Activated CD4-positive, alpha-beta T cell treated with anti-CD3 and anti-CD28 coated beads for 24 hours (primary cell): ENCODE data around the gene ALDH3A2.
"Not testable (repeated sequence)": the region's sequence is repeated elsewhere in the genome, so short reads cannot be mapped to it uniquely, and the experiment has no call there.

Experiments used
- DNase-seq, 2 donors: peaks; one replicate each; pipeline ENCODE4 v3.0.0-alpha.2; 2020; ENCODE audit warnings: low read depth in 2 of 2

ALDH3A2 gene

DNA sequence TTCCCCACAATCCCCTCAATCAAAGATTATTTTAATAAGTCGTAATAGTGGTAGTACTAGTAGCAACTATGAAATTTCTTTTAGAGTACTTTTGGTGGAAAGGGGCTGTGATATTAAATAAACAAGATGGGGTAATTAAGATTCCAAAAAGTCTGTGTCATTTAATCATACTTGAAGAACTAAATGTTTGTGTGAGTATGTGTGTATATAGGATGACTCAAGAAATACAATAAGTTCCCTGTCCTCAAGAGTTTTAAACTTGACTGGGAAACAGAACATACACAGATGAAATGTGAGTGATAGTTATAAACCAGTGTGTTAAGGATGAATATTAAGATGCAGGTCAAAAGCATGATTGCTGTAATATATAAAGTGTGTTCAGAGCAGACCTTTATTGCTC, 2.3 kb downstream of the ALDH3A2 start:
- no peak for DNase-seq

DNA sequence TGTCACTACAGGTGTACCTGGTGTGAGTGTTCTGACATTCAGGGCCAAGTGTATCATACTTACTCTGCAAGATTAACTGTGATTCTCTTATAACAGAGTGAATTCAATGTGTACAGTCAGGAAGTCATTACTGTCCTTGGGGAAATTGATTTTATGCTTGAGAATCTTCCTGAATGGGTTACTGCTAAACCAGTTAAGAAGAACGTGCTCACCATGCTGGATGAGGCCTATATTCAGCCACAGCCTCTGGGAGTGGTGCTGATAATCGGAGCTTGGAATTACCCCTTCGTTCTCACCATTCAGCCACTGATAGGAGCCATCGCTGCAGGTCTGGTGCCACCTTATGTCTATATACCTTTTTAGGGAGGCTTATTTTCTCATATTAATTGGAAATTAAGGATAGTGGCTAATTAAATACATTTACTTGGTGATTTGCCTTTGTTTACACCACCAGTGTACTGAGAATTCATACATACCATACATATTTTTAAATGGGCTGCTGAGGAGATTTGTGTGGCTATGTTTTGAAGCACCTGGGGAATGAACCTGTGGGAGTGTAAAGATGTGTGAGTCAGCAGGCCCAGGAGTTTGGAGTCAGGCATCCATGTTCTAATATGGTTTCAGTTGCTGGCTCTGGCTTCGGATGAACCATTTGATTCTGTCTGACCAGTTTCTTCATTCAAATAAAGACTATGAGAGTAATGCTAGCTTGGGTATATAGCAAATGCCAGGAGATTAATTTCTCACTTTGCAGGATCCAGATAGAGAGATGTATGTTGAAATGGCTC, 3.1 kb downstream of the ALDH3A2 start:
- DNase-seq = no peak

DNA sequence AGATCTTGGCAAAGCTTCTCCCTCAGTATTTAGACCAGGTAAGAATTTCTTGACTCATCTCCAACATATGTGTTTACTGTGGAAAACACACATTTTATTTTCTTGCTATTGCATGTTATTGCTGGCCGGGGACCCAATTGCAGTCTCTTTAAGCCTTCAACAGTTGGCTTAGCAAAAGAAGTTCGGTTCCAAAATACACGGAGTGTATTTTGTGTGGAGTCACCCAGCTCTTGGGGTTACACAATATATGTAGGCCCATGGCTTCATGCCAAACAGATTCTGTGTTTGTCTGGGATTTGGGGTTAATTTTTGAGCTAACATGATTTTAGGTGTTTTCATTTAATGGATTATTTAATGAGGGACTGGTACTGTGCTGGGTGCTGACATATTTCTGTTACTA, 4.0 kb downstream of the ALDH3A2 start:
- no peak for DNase-seq

DNA sequence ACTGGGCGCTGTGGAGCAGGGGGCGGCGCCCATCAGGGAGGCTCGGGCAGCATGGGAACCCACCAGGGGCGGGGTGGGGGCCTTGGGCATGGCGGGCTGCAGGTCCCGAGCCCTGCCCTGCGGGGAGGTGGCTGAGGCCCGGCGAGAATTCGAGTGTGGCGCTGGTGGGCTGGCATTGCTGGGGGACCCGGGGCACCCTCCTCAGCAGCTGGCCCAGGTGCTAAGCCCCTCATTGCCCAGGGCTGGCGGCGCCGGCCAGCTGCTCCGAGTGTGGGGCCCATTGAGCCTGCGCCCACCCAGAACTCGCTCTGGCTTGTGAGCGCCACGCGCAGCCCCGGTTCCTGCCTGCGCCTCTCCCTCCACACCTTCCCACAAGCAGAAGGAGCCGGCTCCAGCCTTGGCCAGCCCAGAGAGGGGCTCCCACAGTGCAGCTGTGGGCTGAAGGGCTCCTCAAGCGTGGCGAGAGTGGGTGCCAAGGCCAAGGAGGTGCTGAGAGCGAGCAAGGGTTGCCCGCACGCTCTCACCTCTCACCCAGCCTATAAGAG, 5.9 kb downstream of the ALDH3A2 start:
- DNase-seq = no peak

DNA sequence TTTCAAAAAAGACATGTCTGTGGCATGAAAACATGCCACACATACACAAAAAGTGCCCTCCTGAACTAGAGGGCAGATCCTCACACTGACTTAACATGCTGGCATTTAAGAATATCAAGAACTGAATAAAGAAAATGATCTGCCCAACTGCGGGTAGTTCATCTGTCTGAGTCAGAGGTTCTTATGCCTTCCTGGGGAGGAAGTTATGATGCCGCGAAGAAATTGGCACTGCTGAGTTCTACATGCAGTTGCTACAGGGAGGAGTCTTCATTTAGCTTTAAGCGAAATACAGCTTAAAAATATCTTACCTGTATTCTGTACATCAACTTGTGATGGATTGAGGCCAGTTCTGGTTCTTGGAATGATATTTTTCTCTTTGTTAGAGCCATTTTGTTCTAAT, 6.3 kb downstream of the ALDH3A2 start:
- DNase-seq = no peak

DNA sequence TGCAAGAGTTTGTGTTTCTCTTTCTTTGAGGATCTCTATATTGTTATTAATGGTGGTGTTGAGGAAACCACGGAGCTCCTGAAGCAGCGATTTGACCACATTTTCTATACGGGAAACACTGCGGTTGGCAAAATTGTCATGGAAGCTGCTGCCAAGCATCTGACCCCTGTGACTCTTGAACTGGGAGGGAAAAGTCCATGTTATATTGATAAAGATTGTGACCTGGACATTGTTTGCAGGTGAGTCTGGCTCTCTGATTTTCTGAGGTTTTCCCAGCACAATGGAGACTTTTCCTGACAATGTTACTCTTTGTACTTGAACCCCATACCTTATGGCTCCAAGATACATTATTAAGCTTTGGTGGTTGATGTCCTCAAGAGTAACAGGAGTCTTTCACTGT, 7.8 kb downstream of the ALDH3A2 start:
- DNase-seq = no peak

DNA sequence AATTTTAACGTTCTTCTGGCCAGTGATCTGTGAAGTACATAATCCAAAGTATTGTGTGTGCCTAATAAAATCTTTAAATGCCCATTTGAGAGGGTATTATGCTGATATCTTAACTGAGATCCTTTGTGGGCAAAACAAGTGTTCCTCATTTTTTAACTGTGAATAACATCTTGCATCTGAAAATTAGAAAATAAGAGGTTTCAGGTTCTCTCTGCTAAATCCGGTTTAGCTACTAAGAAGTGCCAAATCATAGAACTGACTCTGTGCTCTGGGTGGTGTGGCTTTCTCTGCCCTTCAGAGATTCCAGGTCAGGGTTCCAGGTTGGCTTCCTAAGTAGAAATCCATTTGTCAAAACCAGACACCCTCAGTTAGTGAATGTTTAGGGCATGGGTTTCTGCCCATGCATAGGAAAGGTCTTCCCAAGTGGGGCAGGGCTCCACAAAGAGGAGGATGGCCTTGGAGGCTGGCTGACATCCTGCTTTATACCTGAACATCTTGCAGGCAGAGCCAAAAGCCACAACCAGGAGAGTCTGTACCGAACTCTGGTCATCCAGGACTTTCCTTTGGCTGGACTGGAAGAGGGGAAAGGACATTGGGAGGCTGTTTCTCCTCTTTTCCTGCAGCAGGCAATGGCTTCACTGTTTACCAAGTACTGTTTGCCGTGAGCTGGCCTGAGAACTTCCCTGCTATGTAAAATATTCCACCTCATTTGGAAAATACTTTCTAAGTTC, 8.5 kb downstream of the ALDH3A2 start:
- no peak for DNase-seq

DNA sequence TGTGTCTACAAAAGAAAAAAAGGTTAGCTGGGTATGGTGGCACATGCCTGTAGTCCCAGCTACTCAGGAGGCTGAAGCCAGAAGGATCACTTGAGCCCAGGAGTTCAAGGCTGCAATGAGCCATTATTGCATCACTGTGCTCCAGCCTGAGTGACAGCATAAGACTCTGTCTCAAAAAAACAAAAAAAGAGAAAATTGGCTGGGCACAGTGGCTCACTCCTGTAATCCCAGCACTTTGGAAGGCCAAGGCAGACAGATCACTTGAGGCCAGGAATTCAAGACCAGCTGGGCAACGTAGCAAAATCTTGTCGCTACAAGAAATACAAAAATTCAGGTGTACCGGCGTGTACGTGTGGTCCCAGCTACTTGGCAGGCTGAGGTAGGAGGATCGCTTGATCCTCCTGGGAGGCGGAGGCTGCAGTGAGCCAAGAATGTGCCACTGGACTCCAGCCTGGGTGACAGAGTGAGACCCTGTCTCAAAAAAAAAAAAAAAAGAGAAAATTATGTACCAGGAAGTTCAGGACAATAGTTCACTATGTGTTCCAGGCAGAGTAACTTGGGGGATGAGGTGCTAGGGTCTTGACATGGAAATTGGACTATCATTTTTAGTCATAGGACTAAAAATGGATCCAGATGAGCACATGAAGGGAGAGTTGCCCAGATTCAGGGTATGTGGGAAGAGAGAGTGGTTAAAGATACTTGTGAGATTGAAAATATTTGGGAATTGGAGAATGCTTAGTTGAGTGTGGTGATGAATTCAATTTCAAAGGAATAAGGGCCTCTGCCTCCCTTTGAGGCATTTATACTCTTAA, 11.0 kb downstream of the ALDH3A2 start:
- no peak for DNase-seq

DNA sequence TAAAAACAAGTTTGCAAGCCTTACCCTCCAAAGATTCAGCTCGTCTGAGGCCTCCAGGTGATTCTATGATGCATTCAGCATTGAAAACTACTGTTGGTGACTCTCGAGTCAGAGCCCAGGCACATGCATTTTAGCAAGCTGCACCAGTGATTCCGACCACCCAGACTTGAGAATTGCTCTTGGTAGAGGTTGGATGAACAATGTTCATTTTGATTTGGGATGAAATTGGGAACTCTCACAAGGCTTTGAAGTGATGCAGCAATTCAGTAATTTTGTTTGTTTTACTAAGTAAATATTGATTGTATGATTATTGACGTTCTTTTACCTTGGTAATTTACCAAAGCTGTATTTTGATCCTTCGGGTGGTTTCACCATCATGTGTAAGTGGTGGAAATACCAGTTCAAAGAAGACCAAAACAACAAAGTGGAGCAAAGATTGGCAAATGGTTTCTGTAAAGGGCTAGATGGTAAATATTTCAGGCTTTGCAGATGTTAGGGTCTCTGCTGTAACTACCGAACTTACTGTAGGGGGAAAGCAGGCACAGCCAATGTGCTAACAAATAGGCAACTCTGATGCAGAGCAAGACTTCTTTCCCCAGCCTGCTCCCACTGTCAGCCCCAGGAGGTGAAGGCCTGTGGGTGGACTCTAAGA, 11.8 kb downstream of the ALDH3A2 start:
- DNase-seq = no peak

DNA sequence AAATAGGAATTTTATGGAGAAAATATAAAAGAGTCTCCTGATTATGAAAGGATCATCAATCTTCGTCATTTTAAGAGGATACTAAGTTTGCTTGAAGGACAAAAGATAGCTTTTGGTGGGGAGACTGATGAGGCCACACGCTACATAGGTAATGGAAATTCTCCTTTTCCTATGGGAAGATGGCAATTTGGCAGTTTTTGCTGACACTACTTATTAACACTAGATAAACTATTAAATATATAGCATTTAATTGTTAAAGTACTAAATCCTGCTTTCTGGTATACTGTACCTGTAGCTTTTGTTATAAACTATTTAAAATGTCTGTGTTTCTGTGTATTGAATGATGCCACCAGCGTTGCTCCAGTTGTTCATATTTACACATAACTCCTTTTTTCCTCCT, 12.6 kb downstream of the ALDH3A2 start:
- no peak for DNase-seq

DNA sequence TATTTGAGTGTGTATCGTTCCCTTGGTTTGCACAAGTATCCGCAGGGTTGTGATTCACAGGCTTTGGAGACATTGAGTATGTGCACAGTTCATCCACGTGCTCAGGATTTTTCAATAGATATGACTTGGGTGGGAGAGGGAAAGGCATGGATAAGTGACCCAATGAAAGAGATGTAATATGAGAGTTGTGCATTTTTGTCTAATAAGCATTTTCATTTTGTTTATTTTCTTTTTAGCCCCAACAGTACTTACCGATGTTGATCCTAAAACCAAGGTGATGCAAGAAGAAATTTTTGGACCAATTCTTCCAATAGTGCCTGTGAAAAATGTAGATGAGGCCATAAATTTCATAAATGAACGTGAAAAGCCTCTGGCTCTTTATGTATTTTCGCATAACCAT, 14.5 kb downstream of the ALDH3A2 start:
- no peak for DNase-seq

DNA sequence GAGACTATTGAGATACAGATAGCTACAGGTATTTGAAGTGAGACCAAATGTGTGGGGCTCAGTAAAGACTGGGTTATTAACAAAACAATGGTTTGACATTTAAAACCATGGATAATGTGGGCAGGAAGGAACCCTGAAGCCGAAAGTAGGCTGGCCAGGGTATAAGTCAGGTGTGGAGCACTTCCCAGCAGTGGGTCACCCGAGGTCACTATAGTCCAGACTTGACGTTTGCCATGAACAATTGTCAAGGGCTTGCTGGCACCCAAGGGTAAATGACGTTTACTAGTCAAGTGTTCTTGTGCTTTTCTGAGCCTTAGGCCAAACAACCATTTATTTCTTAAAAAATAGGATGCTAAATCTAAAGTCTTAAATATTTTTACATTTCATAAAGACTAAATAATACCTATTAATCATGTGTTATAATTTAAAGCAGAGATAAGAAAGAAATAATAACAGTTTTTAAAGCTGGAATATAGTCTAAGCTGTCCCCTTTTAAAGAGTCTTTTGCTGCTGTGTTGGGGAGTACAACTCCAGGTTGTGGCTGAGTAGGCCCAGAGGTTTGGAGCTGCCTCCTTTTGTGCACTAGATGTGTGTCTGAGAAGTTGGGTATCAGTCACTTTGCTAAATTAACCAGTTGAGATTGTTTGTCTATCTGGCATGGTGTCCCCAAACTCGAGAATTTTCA, 15.7 kb downstream of the ALDH3A2 start:
- DNase-seq = no peak

DNA sequence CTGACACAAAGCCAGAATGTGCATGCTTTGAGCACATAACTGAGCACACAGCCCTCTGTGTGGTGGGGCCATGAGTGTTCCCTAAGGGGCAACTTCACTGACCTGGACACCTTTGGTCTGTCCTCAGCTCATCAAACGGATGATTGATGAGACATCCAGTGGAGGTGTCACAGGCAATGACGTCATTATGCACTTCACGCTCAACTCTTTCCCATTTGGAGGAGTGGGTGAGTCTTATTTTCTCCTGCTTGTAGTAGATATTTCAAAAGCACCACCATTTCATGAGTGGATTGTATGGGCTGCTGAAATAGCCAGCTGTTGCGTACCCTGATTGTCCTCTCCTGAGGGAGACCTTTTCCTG, 16.2 kb downstream of the ALDH3A2 start:
- DNase-seq = no peak

DNA sequence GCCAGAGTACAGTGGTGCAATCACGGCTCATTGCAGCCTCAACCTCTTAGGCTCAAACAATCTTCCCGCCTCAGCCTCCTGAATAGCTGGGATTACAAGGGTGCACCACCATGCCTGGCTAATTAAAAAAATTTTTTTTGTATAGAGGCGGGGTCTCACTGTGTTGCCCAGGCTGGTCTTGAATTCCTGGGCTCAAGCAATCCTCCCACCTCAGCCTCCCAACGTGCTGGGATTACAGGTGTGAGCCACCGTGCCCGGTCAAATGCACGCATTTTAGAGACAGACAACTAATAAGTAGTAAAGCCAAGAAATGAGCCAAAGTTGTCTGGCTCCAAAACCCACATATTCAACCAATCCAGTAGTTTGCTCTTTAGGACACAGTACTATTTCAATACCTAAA, 21.1 kb downstream of the ALDH3A2 start:
- not testable (repeated sequence) for DNase-seq

DNA sequence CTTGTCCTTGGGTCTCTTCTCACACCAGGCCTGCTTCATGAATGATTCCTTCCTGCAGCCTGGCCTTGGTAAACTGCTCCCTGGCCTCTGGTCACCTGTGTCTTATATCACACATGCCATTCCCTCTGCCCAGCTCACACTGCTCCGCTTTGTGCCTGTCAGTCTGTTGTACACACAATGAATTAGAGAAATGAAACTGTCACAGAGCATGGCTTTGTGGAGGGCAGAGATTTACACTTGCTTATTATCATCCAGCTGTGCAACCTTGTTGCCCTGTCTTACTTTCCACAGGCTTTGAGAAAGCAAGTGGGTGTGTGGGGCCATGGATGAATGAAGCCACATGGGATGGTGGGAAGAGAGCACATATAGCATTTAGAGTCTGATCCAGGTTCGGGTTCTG, 22.4 kb downstream of the ALDH3A2 start:
- no peak for DNase-seq

DNA sequence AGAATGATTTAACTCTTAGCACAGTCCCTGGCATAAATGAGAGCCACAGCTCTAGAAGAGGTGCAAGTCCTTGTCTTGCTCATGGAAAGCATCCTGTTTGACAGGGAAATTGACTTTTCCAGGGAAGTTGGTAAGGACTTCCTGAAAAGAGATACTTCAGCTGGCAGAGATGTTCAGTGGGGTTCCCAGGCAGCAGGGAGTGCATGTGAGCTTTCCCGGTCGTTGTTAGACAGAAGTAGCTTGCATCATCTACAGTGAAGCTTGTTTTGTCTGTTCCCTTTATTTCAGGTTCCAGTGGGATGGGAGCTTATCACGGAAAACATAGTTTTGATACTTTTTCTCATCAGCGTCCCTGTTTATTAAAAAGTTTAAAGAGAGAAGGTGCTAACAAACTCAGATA, 22.9 kb downstream of the ALDH3A2 start:
- no peak for DNase-seq

DNA sequence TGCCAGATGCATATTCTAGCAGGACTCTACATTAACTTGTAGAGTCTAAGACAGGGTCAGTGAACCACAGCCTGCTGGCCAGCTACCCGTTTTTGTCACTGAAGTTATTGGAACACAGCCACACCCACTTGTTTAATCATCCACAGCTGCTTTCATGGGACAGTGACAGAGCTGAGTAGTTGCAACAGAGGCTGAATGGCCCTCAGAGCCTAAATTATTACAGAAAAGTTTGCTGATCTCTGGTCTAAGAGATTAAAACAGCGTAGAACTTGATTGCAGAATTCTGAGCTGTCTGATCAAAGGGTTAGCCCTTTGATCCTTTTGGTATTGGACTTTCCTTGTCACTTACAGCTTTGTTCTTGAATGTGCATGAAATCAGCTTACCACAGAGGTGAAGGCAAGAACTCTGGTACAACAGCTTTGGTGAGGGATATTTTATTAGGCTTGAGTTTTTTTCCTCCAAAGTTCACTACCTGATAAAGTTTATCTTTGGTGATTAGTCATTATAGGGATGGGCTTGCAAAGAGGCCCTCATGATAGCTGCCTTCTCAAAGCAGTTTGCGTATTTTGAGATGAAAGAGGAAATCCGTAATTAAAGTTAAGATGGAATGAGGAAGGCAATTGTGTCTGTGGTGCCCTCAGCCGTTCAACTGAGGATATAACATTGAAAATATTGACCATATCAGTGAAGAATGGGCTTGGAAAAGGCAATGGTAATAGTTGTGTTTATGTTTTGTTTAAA, 23.6 kb downstream of the ALDH3A2 start:
- no peak for DNase-seq

DNA sequence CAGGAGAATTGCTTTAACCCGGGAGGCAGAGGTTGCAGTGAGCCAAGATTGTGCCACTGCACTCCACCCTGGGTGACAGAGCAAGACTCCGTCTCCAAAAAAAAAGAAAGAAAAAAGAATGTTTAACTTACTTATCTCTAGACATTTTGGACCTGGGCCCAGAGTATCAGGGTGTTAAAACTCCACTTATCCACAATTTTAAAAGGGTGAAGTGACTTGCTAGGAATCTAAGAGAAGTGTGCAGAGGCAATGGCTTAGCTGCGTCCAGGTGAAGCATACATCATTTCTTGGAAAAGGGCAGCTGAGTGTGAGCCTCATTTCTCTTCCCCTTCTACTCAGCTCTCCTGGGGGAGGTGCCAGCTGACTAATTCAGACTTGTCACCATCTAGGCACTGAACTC, 25.1 kb downstream of the ALDH3A2 start:
- DNase-seq = no peak

DNA sequence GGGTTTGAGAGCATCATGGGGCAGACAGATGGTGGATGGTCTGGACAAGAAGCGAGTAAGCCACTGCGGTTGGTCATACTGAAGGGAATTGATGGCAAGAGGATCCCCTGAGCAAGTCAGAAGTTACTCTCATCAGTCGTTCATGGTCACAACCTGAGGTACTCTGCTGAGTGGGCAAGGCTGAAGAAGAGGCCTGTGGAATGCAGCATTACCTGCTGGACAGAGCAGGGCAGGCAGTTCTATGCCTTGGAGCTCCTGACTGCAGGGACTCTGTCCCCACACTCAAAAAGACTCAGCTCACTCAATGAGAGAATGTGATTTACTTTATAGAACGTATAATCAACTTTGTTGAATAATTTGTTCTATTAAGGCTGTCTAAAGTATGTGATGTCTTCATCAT, 28.3 kb downstream of the ALDH3A2 start:
- no peak for DNase-seq

DNA sequence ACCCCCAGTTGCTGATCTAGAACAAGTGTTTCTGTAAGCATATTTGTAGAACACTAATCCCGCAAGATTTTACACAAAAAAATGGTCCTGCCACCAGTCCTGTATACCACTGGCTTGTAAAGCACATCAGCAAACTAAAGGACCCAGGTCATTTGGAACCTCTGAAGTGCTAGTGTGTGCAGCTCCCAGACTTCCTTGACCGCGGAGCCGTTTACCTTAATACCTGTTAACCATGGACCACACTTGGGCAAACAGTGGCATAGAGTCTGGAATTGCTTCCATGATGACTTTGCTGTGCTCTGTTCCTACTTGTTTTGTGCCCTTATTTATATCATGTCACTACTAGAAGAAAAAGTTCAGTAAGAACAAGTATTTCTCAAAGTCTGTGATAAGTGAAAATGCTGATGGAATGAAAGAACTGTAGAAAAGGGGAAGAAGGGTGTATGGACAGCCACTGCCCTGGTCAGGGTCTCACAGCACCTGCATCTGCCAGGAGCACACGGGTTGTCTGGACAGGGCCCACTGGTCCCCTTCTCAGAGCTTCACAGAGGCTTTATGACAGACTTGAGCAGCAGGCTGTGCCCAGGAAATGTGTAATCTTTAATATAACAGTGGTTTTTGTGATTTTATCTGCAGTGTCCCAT, 29.3 kb downstream of the ALDH3A2 start:
- DNase-seq = no peak
